PC-9 (cell line): ENCODE results near the gene CAPN7.

ENCODE experiments used
- CTCF ChIP-seq: fragments of 200-600 bp; sonication (generic); conservative IDR thresholded peaks from 2 replicates; pipeline ENCODE4 v1.6.1; 2017; ENCODE audit warnings: mixed run types, antibody characterized with exemption, mild to moderate bottlenecking, moderate library complexity
- EZH2 ChIP-seq: fragments of 200-600 bp; sonication (generic); IDR thresholded peaks from 2 replicates; pipeline ENCODE4 v1.8.0; 2017; ENCODE audit warnings: antibody characterized with exemption, low read depth

GRCh38 chr3:15220661-15221060, 14.6 kb downstream of the CAPN7 start:
- TF ChIP-seq CTCF: no peak
- TF ChIP-seq EZH2: no peak
